GM18873 (cell line): ENCODE results near the gene RGS17.
A peak's percentile ranks its signal among the peaks of the same experiment; 100 is the strongest.
"Not testable (repeated sequence)": the region's sequence is repeated elsewhere in the genome, so short reads cannot be mapped to it uniquely, and the experiment has no call there.

Experiments
- ATAC-seq: cut with Tn5 transposase; IDR thresholded peaks from one replicate; pipeline ENCODE4 v1.9.1; 2021; ENCODE audit warnings: mild to moderate bottlenecking, moderate library complexity, moderate number of reproducible peaks; ENCODE audit not compliant: unreplicated experiment, low FRiP score

The RGS17 gene

DNA sequence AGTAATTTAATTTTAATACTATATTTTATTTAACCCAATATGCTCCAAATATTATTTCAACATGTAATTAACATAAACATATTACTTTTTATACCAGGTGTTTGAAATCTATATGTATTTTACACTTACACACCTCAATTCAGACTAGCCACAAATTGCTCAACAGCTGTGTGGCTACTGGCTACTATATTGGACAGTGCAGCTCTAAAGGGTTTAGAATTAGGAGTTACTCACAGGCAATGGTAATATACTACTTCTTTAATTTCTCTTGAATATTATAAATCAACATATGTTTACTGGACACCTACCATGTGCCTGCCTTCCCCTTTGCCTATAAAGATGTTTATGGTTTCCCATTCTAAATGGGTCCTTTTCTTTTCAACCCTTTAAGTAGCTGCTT lies 130.8 kb downstream of the RGS17 start:
- ATAC-seq = no peak

DNA sequence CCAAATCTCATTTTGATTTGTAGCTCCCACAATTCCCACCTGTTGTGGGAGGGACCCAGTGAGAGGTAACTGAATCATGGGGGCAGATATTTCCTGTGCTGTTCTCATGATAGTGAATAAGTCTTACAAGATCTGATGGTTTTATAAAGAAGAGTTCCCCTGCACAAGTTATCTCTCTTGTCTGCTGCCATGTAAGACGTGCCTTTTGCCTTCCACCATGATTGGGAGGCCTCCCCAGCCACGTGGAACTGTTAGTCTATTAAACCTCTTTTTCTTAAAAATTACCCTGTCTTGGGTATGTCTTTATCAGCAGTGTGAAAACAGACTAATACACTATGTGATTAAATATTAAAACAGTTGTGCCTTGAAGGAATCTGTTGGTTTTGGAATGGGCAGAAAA lies 131.5 kb downstream of the RGS17 start:
- not testable (repeated sequence) for ATAC-seq

DNA sequence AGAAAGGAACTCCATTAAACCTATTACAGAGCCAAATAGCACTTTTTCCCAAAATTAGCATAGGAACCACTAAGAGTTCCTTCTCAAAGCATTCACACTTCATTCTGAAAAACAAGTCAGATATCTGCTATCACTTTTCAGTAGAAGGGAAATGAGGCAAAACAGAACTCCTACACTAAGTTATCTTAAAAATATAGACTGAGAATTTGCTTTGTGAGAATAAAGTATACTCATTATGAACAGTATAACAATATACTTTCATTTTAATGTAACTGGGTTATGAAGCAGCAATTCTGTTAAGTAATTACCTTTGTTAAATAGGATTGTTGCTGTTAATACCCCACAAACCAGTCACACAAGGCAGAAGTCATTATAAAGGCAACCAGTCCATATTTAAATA lies 137.2 kb downstream of the RGS17 start:
- ATAC-seq = no peak

DNA sequence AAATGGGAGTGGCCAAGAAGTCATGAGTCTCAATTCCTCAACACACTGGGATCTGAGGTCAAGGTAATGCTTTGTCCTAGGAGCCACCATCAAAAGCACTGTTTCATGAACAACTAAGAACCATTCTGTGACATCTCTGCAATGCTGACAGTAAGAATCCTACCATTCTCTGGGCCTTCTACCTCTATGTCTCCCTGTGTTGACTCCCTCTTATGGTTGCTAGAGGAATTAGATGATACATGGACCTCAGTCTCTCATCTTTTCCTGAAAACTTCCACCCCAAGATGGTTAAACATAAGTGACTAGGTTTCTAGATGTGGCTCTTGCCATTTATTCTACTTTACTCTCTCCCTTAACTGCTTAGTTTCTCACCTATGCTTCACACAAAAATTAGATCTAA lies 137.7 kb downstream of the RGS17 start:
- no peak for ATAC-seq

DNA sequence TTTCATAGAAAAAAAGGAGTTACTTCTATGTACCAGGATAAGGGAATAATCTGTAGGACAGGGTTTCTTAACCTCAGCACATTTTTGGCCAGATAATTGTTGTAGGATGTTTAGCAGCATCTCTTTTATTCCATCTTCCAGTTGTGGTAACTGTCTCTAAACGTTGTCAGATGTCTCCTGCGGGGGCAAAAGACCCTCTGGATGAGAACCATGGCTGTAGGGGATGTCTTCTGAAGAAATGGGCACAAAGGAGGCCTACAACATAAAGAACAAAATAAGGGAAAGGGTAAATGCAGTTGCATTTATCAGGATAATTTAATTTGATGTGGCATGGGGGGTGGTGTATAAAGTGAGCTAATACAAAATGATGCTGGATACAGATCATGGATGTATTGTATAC lies 144.1 kb downstream of the RGS17 start:
- ATAC-seq = no peak

DNA sequence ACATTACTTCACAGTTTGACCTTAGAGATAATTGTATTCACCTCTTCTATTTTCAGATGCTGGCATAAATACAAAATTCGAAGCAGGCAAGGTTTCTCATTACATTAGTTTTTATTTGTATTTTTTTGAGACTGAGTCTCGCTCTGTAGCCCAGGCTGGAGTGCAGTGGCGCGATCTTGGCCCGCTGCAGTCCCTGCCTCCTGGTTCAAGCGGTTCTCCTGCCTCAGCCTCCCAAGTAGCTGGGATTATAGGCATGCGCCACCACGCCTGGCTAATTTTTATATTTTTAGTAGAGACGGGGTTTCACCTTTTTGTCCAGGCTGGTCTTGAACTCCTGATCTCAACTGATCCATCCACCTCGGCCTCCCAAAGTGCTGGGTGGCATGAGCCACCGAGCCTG lies 145.8 kb downstream of the RGS17 start:
- not testable (repeated sequence) for ATAC-seq

DNA sequence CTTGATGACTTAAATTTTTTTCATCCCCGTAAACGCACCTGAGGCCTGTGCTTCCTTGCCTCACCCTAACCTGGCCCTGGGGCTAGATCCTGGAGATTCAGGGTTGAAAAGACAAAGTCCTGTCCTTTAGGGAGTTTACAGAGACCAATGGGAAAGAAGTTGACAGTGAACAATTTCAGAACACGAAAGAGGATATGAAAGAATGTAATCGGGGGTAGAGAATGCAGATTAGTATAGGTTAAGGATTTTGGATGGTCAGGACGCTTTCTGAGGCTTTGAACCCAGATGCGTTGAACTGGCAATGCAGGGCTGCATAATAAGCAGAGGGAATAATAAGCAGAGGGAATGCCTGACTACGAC lies 146.6 kb downstream of the RGS17 start:
- peak; percentile 28 for ATAC-seq

DNA sequence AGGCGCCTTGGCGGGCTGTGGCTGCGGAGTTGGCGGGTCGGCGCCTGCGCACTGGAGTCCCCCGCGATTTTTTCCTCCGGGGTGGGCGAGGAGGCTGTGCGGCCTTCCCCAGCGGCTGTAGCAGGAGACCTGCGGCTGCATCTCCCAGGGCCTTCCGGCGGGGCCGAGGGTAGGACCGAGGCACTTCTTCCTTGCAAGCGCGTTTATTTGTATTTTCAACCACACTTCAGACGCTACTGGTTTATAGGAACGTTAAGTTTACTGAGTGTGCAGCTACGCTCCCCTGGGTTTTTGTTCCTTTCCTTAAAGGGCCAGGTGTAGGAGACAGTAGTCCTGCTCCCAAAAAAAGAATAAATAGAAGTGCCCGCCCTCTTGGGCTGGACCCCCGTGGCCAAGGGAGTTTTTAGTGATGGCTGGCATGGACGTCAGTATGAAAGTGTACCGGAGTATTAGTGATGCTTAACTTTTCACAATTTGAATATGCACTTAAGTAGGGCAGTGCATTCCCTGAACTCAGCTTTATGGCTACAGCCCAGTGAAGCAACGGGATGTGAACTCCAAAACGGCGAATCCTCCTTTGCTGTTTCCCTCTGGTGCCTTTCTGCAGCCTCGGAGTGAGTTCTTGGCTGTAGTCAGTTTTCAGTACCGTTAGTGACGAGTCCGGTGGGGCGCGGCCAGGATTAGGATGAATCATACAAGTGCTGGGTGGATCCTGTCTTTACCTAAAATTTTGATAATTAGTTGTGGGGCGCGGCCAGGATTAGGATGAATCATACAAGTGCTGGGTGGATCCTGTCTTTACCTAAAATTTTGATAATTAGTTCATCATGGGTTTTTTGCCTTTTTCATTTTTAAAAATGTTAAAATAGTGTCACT lies 147.2 kb downstream of the RGS17 start:
- peak; percentile 2 for ATAC-seq

DNA sequence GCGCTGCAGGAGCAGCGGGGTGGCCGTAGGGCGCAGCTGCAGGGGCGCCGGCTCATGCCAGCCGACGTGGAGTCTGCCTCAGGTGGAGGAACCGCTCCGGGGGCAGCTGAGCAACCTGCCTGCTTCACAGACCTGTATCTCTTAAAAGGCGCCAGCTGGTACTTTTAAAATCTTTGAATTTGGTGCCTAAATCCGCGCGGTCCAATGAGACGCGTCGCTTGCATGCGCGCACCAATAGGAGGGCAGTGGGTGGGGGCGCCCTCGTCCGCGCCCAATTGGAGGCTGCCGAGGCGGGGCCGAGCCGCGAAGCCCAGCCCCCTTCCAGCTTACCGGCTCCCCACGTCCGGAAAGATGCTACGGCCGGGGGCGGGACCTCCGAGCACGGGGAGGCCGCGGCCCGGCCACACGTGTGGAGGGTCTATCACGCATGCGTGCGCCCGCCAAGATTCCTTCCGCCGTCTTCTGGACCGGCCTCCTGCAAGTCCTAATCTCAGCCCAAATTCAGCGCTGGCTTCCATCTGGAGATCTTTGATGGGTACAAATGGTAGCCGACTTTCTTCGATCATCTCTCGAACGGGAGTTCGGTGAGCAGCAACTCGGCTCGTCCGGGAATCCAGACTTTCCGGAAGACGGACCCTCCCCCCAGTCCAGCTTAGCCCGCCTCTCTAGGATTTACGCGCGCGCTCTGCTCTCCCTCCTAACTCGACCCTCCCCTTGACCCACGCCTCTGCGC lies 148.0 kb downstream of the RGS17 start, which contains the start of gene FBXO5:
Gene FBXO5 (minus strand): TSS at position 138 of the 733 bp plus-strand sequence. CDS start 82 bp downstream, at position 56.
- ATAC-seq = peak; percentile 81

DNA sequence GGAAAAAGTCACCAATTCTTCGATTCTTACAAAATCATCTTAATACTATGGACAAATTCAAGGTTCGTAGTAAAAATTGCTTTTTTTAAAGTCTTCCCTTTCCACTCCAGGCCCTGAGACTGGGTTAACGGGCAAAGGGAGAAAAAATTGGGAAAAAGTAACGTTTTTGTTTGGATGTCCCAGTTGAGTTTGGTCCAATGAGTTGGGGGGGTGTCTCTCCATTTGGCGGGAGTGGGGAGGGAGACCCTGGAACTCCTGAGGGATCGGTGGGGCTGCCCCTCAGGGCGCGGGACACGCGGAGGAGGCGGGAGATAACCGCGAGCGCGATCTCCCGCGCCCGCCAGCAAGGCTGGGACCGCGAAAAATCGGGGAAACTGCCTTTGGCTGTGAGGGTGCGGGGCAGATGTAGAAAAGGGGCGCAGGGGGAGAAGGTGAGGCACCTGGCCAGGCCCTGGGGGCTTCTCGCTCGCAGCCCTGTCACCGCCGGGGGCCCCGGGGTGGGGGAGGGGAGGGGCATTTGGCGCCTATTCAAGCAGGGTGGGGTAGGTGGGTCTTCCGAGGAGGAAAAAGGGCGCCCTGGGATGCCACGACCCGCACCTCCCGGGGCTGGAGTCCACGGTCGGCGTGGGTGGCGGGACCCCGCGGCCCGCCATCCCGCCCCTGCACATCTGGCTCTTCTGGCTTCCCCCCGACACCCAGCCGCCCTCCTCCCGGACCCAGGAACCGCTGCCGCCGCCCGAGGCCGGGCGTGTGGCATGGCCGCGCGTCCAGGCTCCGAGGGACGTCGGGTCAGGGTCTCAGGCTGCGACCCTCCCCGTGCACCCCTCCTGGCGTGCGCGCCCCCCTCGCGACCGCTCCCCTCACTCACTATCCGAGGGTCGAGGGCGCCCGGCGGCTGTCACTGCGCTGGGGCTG lies 148.8 kb downstream of the RGS17 start:
- no peak for ATAC-seq

DNA sequence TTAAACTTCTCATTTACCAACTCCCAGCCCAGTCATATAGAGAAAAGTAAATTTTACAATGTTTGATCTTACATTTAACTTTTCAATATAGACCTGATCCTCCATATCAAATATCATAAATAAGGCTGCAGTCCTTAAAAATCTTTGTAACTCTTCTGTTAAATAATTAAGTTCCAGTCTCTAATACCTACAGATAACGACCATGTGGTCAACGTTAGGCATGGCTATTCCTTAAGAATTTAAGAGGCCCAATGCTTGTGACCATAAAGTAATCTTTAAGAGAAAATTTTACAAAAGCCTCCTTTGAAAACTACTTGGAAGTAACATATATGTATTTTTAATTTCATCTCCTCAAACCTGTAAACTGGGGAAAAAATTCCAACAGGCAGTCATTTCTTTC lies 149.9 kb downstream of the RGS17 start:
- ATAC-seq = no peak

DNA sequence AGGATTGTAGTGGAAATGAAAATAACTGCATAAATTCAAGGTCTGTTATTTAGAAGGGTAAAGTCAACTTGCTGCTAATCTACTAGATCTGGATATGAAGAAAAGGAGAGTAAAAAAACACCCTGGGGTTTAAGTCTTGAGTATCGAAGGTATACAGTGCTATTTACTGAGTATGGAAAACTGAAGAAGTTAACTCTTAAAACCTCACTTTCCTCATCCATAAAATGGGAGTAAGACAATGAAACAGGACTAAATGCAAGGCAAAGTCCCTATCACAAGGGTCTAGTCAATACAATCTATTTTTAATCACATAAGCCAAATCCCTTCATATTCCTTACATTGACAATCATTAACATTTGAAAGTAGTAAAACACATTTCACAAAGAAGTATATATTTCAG lies 150.4 kb downstream of the RGS17 start:
- ATAC-seq = no peak

DNA sequence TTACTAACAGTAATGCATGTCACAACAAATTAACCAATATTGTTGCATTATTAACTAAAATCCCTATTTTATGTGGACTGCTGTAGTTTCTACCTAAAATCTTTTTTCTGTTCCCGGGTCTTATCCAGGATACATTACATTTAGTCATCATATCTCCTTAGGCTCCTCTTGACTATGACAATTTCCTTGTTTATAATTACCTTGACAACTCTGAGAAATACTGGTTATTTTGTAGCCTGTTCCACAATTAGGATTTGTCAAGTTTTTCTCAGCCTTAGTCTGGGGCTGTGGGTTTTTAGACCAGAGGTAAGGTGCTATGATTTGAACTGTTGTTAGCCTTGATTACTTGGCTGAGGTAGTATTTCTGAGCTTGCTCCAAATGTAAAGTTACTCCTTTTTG lies 152.0 kb downstream of the RGS17 start:
- no peak for ATAC-seq

DNA sequence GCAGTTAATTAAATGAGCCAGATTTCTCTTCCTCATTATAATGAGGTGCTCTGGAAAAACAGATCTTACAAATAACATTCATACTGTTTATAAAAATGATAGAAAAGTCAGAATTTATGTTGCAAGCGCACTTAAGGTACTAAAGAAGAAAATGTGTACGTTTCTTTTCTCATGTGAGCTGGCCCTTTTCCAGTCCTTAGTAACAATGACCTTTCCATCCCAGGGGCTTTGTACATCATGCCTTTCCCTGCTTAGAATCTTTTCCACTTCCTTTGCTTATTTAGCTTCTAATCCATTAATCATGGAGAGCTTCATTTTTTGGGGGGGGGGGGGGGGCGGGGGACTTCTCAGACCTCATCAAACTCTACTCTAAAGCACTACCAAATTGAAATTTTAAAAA lies 153.0 kb downstream of the RGS17 start:
- ATAC-seq = no peak

DNA sequence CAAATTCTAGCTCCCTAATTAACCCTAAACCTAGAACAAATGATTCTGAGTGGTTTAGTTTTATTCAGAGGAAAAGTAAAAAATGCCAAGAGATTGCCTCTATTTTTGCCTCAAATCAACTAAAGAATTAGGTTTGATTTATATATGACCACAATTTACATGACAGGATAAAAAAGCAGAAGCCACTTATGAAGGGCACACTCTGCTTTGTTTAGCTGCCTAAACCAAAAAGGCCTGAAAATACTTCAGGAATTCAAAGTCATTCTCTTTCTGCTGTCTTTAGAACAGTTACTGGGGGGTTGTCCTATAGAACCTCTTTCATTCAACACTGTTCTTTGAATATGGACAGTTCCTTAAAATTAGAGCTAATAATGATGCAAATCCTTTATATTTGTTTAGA lies 153.5 kb downstream of the RGS17 start:
- ATAC-seq = no peak

DNA sequence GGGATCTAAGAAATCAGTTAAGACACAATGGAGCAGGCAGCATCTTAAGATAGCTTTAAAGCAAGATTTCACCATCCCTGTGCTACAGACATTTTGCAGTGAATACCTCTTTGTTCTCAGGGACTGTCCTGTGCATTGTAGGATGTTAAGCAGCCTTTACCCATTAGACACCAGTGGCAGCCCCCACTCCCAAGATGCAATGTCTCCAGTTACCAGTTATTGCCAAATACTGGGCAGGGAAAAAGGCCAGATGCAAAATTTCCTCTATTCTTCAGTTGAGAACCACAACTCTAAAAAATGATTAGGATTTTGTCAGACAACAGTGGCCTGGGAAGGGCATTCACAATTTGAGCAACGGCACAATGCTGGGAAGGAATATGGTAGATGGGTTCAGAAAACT lies 154.3 kb downstream of the RGS17 start:
- ATAC-seq = no peak

DNA sequence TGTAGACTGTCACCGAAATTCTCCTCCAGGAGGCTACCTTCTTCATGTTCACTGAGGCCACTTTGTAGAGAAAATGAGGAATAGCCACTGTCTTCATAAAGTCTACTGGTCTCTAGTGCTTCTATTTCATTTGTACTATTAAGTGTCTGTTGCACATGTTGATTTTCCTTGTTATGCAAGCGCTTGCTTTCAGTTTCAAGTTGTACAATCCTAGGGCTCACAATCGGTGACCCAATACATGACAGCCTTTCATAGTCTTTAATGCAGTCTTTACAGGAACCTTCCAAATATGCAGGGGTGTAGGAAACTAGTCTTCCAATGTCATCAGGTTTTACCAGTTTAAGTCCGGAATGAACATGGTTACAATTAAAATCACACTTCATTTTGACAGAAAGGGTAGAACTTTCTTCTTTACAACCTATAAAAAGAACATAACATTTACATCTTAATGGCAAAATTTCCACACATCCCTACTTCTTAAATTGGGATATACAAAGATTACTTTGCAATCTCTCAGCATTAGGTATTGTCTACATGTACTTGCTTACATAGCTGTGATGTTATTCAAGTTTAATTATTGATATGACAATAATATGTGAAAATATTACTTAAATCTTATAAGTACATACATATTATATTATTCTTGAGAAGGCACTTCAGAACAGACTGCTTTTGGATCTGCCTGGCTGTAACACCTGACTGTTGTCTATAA lies 155.7 kb downstream of the RGS17 start:
- no peak for ATAC-seq

DNA sequence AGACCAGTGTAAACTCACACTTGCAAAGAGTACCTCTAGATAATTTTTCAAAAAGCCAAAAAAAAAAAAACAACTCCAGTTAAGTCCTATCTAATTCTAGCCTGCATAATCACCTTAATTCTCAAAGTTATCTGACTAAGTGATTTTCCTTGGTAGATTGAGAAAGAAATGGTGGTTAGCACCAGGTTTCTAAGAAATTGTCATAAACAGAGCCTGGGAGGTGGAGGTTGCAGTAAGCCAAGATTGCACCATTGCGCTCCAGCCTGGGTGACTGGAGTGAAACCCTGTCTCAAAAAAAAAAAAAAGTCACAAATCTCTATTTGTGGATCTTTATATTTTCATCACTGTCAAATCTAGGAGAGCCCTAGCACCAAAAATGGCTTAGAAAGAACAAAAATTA lies 157.2 kb downstream of the RGS17 start:
- ATAC-seq = no peak

DNA sequence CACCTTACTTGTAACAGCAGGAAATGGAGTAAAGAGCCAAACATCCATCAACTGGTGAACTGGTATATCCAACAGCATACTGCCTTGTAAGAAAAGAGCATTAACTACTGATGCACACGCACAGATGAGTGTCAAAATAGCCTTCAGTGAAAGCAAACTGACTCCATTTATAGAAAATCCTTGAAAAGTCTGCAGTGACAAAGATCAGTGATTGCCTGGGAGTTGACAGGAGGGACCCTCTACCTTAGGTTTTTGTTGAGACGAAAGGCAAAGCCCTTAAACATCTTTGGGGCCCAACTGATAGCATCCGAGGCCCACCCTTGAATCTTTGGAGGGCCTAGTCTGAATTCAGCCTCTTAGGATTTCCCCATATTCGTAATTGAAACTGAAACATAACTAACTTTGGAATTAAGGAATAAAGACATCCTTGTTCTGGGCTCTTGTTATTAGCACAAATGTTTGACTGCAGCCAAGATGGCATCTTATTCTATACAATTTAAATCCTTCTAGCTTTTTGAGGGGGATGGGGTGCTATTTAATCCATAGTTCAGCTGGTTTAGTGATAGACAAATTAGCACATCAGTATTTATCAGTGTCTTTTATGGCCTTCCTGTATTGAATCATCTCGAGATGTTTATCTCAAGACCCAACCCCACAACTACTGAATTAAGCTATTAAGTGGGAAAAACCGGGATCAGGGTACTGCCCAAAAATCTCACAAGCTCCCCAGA lies 161.2 kb downstream of the RGS17 start:
- no peak for ATAC-seq
